ENCODE results near the gene RAD52.
A peak's percentile ranks its signal among the peaks of the same experiment; 100 is the strongest.

RAD52 gene

GRCh38 chr12:907413-908185, 41.9 kb downstream of the RAD52 start:
- Histone ChIP-seq H3K27ac (no peak overlapping the region), H3K4me3 (no peak overlapping the region), H3K36me3 (ENCODE audit: insufficient read depth, low read length) (peaks cover 67% of the 10 kb centered on the region), H3K9me3 (ENCODE audit: low read depth, low read length) (no peaks in the 10 kb centered on the region), H3K9ac (ENCODE audit: insufficient read length) (no peak overlapping the region)
- DNase-seq (ENCODE audit: low read depth, low spot score): no peak
- TF ChIP-seq POLR2AphosphoS5 (IDR thresholded peaks at IDR 0.05; ENCODE audit: borderline replicate concordance, low read depth, low read length) (no peak), EZH2 (IDR thresholded peaks at IDR 0.05) (no peak), FOXP2 (optimal IDR thresholded peaks at IDR 0.05; ENCODE audit: control extremely low read depth, extremely low read length, insufficient read depth) (no peak)

GRCh38 chr12:906062-906585, 43.4 kb downstream of the RAD52 start:
- H3K9ac ChIP-seq (ENCODE audit: insufficient read length): no peak overlapping the region
- no peaks in the 10 kb centered on the region for H3K9me3 ChIP-seq (ENCODE audit: low read depth, low read length)
- H3K27ac ChIP-seq: no peak overlapping the region; the same call in 1 of the 2 replicates
- peaks cover 67% of the 10 kb centered on the region for H3K36me3 ChIP-seq (ENCODE audit: insufficient read depth, low read length)
- peak; percentile 16 for TF ChIP-seq FOXP2 (optimal IDR thresholded peaks at IDR 0.05; ENCODE audit: control extremely low read depth, extremely low read length, insufficient read depth)
- no peak for TF ChIP-seq POLR2AphosphoS5 (IDR thresholded peaks at IDR 0.05; ENCODE audit: borderline replicate concordance, low read depth, low read length)
- H3K4me3 ChIP-seq: peak overlapping the region; percentile 9
- peak; percentile 61 for DNase-seq (ENCODE audit: low read depth, low spot score)

- H3K36me3 ChIP-seq (ENCODE audit: insufficient read depth, low read length): peaks cover 67% of the 10 kb centered on the region
- peak; percentile 18 for DNase-seq (ENCODE audit: low read depth, low spot score)
- no peaks in the 10 kb centered on the region for H3K9me3 ChIP-seq (ENCODE audit: low read depth, low read length)
Observed at GRCh38 chr12:905261-906031, 44.0 kb downstream of the RAD52 start.

DNA sequence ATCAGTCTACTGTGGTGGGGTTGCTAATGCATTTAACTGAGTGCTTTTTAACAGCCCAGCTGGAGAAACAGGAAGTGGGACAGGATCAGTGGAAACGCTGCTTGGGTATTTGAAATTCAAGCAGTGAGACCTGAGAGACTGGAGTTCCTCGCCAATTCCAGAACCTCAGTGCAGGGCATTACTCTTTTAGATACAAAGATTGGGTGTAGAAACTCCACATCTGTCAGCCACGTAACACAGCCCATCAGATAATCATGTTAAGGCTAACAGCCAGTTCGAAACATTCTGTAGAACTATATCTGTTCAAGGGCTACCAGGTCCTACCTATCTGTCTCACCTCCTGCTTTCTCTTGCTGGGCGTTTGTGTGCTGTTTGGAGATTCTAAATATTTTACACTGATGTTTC, 45.5 kb downstream of the RAD52 start:
- peaks cover 65% of the 10 kb centered on the region for H3K36me3 ChIP-seq (ENCODE audit: insufficient read depth, low read length)
- DNase-seq (ENCODE audit: low read depth, low spot score): peak; percentile 28
- H3K9ac ChIP-seq (ENCODE audit: insufficient read length): no peak overlapping the region
- H3K9me3 ChIP-seq (ENCODE audit: low read depth, low read length): no peaks in the 10 kb centered on the region
- peak overlapping the region; percentile 26; the same call in 1 of the 2 replicates for H3K27ac ChIP-seq
- H3K4me3 ChIP-seq: no peak overlapping the region; the same call in 1 of the 2 replicates
- TF ChIP-seq POLR2AphosphoS5 (IDR thresholded peaks at IDR 0.05; ENCODE audit: borderline replicate concordance, low read depth, low read length) (no peak), FOXP2 (optimal IDR thresholded peaks at IDR 0.05; ENCODE audit: control extremely low read depth, extremely low read length, insufficient read depth) (no peak), EZH2 (IDR thresholded peaks at IDR 0.05) (no peak)

More at GRCh38 chr12:905261-906031, 44.0 kb downstream of the RAD52 start:
- Histone ChIP-seq H3K27ac (no peak overlapping the region; the same call in 1 of the 2 replicates), H3K4me3 (peak overlapping the region; percentile 9), H3K9ac (ENCODE audit: insufficient read length) (no peak overlapping the region)
- TF ChIP-seq FOXP2 (optimal IDR thresholded peaks at IDR 0.05; ENCODE audit: control extremely low read depth, extremely low read length, insufficient read depth): no peak
- TF ChIP-seq POLR2AphosphoS5 (IDR thresholded peaks at IDR 0.05; ENCODE audit: borderline replicate concordance, low read depth, low read length): no peak
- TF ChIP-seq EZH2 (IDR thresholded peaks at IDR 0.05): no peak

GRCh38 chr12:903055-903454, 46.4 kb downstream of the RAD52 start:
- Histone ChIP-seq H3K4me3 (no peak overlapping the region), H3K27ac (0 out of 2 replicates have a peak overlapping the region, but pooled peaks have one; percentile 26), H3K9ac (ENCODE audit: insufficient read length) (no peak overlapping the region), H3K9me3 (ENCODE audit: low read depth, low read length) (no peaks in the 10 kb centered on the region), H3K36me3 (ENCODE audit: insufficient read depth, low read length) (peaks cover 58% of the 10 kb centered on the region)
- no peak for TF ChIP-seq POLR2AphosphoS5 (IDR thresholded peaks at IDR 0.05; ENCODE audit: borderline replicate concordance, low read depth, low read length)
- TF ChIP-seq FOXP2 (optimal IDR thresholded peaks at IDR 0.05; ENCODE audit: control extremely low read depth, extremely low read length, insufficient read depth): no peak
- TF ChIP-seq EZH2 (IDR thresholded peaks at IDR 0.05): no peak
- DNase-seq (ENCODE audit: low read depth, low spot score): no peak

GRCh38 chr12:902581-902980, 46.9 kb downstream of the RAD52 start:
- TF ChIP-seq POLR2AphosphoS5 (IDR thresholded peaks at IDR 0.05; ENCODE audit: borderline replicate concordance, low read depth, low read length): no peak
- no peak for TF ChIP-seq EZH2 (IDR thresholded peaks at IDR 0.05)
- no peak for TF ChIP-seq FOXP2 (optimal IDR thresholded peaks at IDR 0.05; ENCODE audit: control extremely low read depth, extremely low read length, insufficient read depth)
- DNase-seq (ENCODE audit: low read depth, low spot score): no peak
- Histone ChIP-seq H3K4me3 (no peak overlapping the region), H3K36me3 (ENCODE audit: insufficient read depth, low read length) (peaks cover 57% of the 10 kb centered on the region), H3K9ac (ENCODE audit: insufficient read length) (no peak overlapping the region), H3K9me3 (ENCODE audit: low read depth, low read length) (no peaks in the 10 kb centered on the region), H3K27ac (no peak overlapping the region)

DNA sequence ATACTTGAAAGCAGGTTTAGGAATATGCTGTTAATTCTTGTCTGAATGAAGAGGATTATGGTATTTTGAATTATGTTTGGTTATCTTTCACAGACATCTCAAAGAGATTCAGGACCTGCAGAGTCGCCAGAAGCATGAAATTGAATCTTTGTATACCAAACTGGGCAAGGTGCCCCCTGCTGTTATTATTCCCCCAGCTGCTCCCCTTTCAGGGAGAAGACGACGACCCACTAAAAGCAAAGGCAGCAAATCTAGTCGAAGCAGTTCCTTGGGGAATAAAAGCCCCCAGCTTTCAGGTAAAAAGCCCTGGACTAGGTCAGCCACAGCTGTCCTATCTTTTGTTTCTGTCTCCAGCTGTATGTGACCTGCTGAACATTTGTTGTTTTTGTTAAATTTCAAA, 52.1 kb downstream of the RAD52 start:
- DNase-seq (ENCODE audit: low read depth, low spot score): no peak
- Histone ChIP-seq H3K9me3 (ENCODE audit: low read depth, low read length) (no peaks in the 10 kb centered on the region), H3K9ac (ENCODE audit: insufficient read length) (no peak overlapping the region), H3K36me3 (ENCODE audit: insufficient read depth, low read length) (peaks cover 54% of the 10 kb centered on the region), H3K4me3 (no peak overlapping the region), H3K27ac (peak overlapping the region; percentile 31; the same call in 1 of the 2 replicates)
- no peak for TF ChIP-seq EZH2 (IDR thresholded peaks at IDR 0.05)
- TF ChIP-seq POLR2AphosphoS5 (IDR thresholded peaks at IDR 0.05; ENCODE audit: borderline replicate concordance, low read depth, low read length): no peak
- no peak for TF ChIP-seq FOXP2 (optimal IDR thresholded peaks at IDR 0.05; ENCODE audit: control extremely low read depth, extremely low read length, insufficient read depth)

- DNase-seq (ENCODE audit: low read depth, low spot score): no peak
- Histone ChIP-seq H3K36me3 (ENCODE audit: insufficient read depth, low read length) (peaks cover 41% of the 10 kb centered on the region), H3K27ac (no peak overlapping the region)
Observed at GRCh38 chr12:896031-896430, 53.5 kb downstream of the RAD52 start.

More at GRCh38 chr12:896031-896430, 53.5 kb downstream of the RAD52 start:
- TF ChIP-seq FOXP2 (optimal IDR thresholded peaks at IDR 0.05; ENCODE audit: control extremely low read depth, extremely low read length, insufficient read depth) (no peak), POLR2AphosphoS5 (IDR thresholded peaks at IDR 0.05; ENCODE audit: borderline replicate concordance, low read depth, low read length) (no peak), EZH2 (IDR thresholded peaks at IDR 0.05) (no peak)
- no peaks in the 10 kb centered on the region for H3K9me3 ChIP-seq (ENCODE audit: low read depth, low read length)
- no peak overlapping the region for H3K4me3 ChIP-seq
- H3K9ac ChIP-seq (ENCODE audit: insufficient read length): no peak overlapping the region
